GM19397 (cell line): Measurements from ENCODE around the gene HOXA5.

Source experiments
- ATAC-seq: cut with Tn5 transposase; IDR thresholded peaks from one replicate; pipeline ENCODE4 v1.9.1; 2021; ENCODE audit warnings: mild to moderate bottlenecking, moderate library complexity; ENCODE audit not compliant: unreplicated experiment

Gene HOXA5

GRCh38 chr7:27097686-27098577 is 45.5 kb downstream of the HOXA5 start:
- no peak for ATAC-seq

- ATAC-seq = no peak
Measured at GRCh38 chr7:27096768-27097514, 46.5 kb downstream of the HOXA5 start.

GRCh38 chr7:27095897-27096767 is 47.3 kb downstream of the HOXA5 start, which contains the start of gene HOXA1:
HOXA1 (minus strand) TSS chr7:27096000; CDS start chr7:27095912, 88 bp downstream.
- ATAC-seq = peak; percentile 85

GRCh38 chr7:27095050-27095896 is 48.2 kb downstream of the HOXA5 start:
- ATAC-seq = no peak

GRCh38 chr7:27094304-27095049 is 49.0 kb downstream of the HOXA5 start:
- ATAC-seq = no peak

GRCh38 chr7:27093184-27093895 is 50.1 kb downstream of the HOXA5 start:
- ATAC-seq = no peak

- ATAC-seq = no peak
Measured at GRCh38 chr7:27092819-27093110, 50.7 kb downstream of the HOXA5 start.

GRCh38 chr7:27091941-27092818 is 51.3 kb downstream of the HOXA5 start:
- no peak for ATAC-seq

- no peak for ATAC-seq
Measured at GRCh38 chr7:27091105-27091504, 52.4 kb downstream of the HOXA5 start.
